SU-DHL-6 (cell line): ENCODE data around the gene MRPL34.

Experiments
- H2AFZ ChIP-seq: fragments of 200-600 bp; sonication (generic); 2 replicates; pipeline ENCODE4 v1.6.1; 2014; ENCODE audit warnings: low read depth, mild to moderate bottlenecking, moderate library complexity, mixed read lengths, antibody characterized with exemption, low read length; ENCODE audit not compliant: severe bottlenecking
- H3F3A ChIP-seq: fragments of 200-600 bp; shearing (Covaris generic); 2 replicates; pipeline ENCODE4 v1.6.0; 2016; ENCODE audit warnings: antibody characterized with exemption, mild to moderate bottlenecking; ENCODE audit not compliant: insufficient read depth
- H3K27ac ChIP-seq: fragments of 200-600 bp; sonication (generic); 2 replicates; pipeline ENCODE4 v1.5.1; 2016; ENCODE audit warnings: low read depth, mild to moderate bottlenecking, low read length, moderate library complexity, mixed read lengths
- H3K27me3 ChIP-seq: fragments of 200-600 bp; sonication (generic), shearing (Covaris generic); 2 replicates; pipeline ENCODE4 v1.6.0; 2014; ENCODE audit warnings: mild to moderate bottlenecking, low read length
- H3K36me3 ChIP-seq: fragments of 200-600 bp; sonication (generic); 2 replicates; pipeline ENCODE4 v1.6.1; 2014; ENCODE audit warnings: mild to moderate bottlenecking, low read length, mixed read lengths
- H3K4me2 ChIP-seq: fragments of 300-600, 200-600 bp; shearing (Covaris generic), sonication (generic); 2 replicates; pipeline ENCODE4 v1.6.0; 2014; ENCODE audit warnings: low read length, low read depth, mild to moderate bottlenecking; ENCODE audit not compliant: poor library complexity, severe bottlenecking
- H3K4me3 ChIP-seq: fragments of 200-600 bp; sonication (generic); 2 replicates; pipeline ENCODE4 v1.5.1; 2014; ENCODE audit warnings: antibody characterized with exemption, low read length, mild to moderate bottlenecking, mixed read lengths; ENCODE audit not compliant: insufficient read depth, poor library complexity, severe bottlenecking
- H3K79me2 ChIP-seq: fragments of 200-600 bp; sonication (generic); 2 replicates; pipeline ENCODE4 v1.6.1; 2014; ENCODE audit warnings: mild to moderate bottlenecking, low read length, moderate library complexity; ENCODE audit not compliant: insufficient read depth
- H3K9ac ChIP-seq: fragments of 200-600 bp; sonication (generic); 2 replicates; pipeline ENCODE4 v1.7.0; 2014; ENCODE audit warnings: mild to moderate bottlenecking, low read length
- H3K9me2 ChIP-seq: fragments of 200-600 bp; sonication (generic); replicated peaks from 2 replicates; pipeline ENCODE4 v1.6.1; 2014; ENCODE audit warnings: low read length; ENCODE audit not compliant: insufficient read depth
- H3K9me3 ChIP-seq: fragments of 200-600 bp; sonication (generic); 2 replicates; pipeline ENCODE4 v1.6.1; 2014; ENCODE audit warnings: low read length, mixed read lengths; ENCODE audit not compliant: insufficient read depth
- H4K20me1 ChIP-seq: fragments of 200-600 bp; sonication (generic); 2 replicates; pipeline ENCODE4 v1.6.1; 2014; ENCODE audit warnings: low read depth, mild to moderate bottlenecking, antibody characterized with exemption, low read length, moderate library complexity, mixed read lengths
- EZH2phosphoT487 ChIP-seq: fragments of 200-600 bp; sonication (generic), shearing (Covaris generic); conservative IDR thresholded peaks from 2 replicates; pipeline ENCODE4 v1.6.1; 2018; ENCODE audit warnings: mild to moderate bottlenecking, antibody characterized with exemption, low read length, moderate library complexity, mixed read lengths
- TF ChIP-seq, protein P1 (sequence below): fragments of 200-600 bp; sonication (generic); IDR thresholded peaks from one replicate; pipeline ENCODE4 v1.5.1; 2017; ENCODE audit warnings: antibody characterized with exemption, mild to moderate bottlenecking, low read length, moderate library complexity; ENCODE audit not compliant: insufficient read depth, poor library complexity, severe bottlenecking

The MRPL34 gene

GRCh38 chr19:17263712-17264640 lies 41.7 kb upstream of the MRPL34 start:
- no peaks in the 10 kb centered on the region for H3K36me3 ChIP-seq
- H3K27ac ChIP-seq = peak overlapping the region; percentile 18; the same call in 1 of the 2 replicates
- H3K9me2 ChIP-seq = no peaks in the 10 kb centered on the region
- H2AFZ ChIP-seq = no peak overlapping the region
- H3K9me3 ChIP-seq = no peaks in the 10 kb centered on the region
- TF ChIP-seq, protein P1, sequence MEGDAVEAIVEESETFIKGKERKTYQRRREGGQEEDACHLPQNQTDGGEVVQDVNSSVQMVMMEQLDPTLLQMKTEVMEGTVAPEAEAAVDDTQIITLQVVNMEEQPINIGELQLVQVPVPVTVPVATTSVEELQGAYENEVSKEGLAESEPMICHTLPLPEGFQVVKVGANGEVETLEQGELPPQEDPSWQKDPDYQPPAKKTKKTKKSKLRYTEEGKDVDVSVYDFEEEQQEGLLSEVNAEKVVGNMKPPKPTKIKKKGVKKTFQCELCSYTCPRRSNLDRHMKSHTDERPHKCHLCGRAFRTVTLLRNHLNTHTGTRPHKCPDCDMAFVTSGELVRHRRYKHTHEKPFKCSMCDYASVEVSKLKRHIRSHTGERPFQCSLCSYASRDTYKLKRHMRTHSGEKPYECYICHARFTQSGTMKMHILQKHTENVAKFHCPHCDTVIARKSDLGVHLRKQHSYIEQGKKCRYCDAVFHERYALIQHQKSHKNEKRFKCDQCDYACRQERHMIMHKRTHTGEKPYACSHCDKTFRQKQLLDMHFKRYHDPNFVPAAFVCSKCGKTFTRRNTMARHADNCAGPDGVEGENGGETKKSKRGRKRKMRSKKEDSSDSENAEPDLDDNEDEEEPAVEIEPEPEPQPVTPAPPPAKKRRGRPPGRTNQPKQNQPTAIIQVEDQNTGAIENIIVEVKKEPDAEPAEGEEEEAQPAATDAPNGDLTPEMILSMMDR = no peak
- TF ChIP-seq EZH2phosphoT487 = no peak
- H3K4me2 ChIP-seq = no peak overlapping the region
- peaks cover 13% of the 10 kb centered on the region for H3F3A ChIP-seq
- H3K9ac ChIP-seq = no peak overlapping the region
- peaks cover 12% of the 10 kb centered on the region; the same call in 1 of the 2 replicates for H3K79me2 ChIP-seq
- H4K20me1 ChIP-seq = no peaks in the 10 kb centered on the region
- no peak overlapping the region for H3K4me3 ChIP-seq
- H3K27me3 ChIP-seq = no peaks in the 10 kb centered on the region

DNA sequence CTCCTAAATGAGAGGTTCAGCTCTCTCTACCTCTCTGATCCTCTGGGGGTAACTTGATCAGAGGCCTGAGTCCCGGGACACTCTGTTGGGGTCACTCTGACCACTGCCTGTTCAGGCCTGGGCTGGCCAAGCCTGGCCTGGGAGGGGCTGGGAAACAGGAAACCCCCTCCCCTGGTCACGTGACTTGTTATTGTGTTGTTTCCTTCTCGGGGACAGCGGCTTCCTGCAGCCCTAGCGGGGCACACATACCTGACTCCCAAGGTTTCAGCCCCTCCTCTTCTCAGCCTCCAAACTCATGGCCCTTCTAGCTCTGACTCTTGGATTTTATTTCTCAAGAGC lies 41.1 kb upstream of the MRPL34 start, which contains the start of gene USHBP1:
USHBP1 (minus strand) TSS at position 105 of the 339 bp plus-strand sequence. CDS start 446 bp downstream, outside the sequence.
- H3K27ac ChIP-seq = peak within 1 kb of the TSS; percentile 98; the same call in 1 of the 2 replicates

DNA sequence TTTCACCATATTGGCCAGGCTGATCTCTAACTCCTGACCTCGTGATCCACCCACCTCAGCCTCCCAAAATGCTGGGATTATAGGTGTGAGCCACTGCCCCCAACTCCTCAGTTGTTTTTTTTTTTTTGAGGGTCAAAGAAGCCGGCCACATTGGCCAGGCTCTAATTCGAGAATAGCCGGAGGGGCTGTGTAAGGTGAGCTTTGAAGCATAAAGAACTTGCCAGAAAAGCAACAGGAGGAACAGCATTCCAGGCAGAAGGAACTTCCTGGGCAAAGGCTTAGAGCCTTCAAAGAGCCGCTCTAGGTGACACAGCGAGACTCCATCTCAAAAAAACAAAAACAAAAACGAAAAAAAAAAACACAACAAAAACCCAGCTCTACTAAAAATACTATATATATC lies 39.6 kb upstream of the MRPL34 start:
- Histone ChIP-seq H3K9me3 (no peaks in the 10 kb centered on the region), H3K27ac (peak overlapping the region; percentile 98), H4K20me1 (no peaks in the 10 kb centered on the region), H3K27me3 (no peaks in the 10 kb centered on the region), H3K4me2 (peak overlapping the region; percentile 97), H3K79me2 (peaks cover 12% of the 10 kb centered on the region; the same call in 1 of the 2 replicates), H3F3A (peaks cover 13% of the 10 kb centered on the region), H3K9ac (peak overlapping the region; percentile 61), H3K36me3 (no peaks in the 10 kb centered on the region), H2AFZ (peak overlapping the region; percentile 29), H3K4me3 (peak overlapping the region; percentile 47), H3K9me2 (no peaks in the 10 kb centered on the region)
- no peak for TF ChIP-seq EZH2phosphoT487
- TF ChIP-seq, protein P1 = no peak

More for the DNA sequence above, 41.1 kb upstream of the MRPL34 start, which contains the start of gene USHBP1:
- peaks cover 12% of the 10 kb centered on the region; the same call in 1 of the 2 replicates for H3K79me2 ChIP-seq
- H4K20me1 ChIP-seq = no peaks in the 10 kb centered on the region
- H3K36me3 ChIP-seq = no peaks in the 10 kb centered on the region
- H3K9ac ChIP-seq = 0 out of 2 replicates have a peak within 1 kb of the TSS, but pooled peaks have one; percentile 18
- H3K27me3 ChIP-seq = no peaks in the 10 kb centered on the region
- no peak for TF ChIP-seq EZH2phosphoT487
- TF ChIP-seq, protein P1 = no peak
- no peak within 1 kb of the TSS for H3K4me2 ChIP-seq
- no peak within 1 kb of the TSS for H3K4me3 ChIP-seq
- no peaks in the 10 kb centered on the region for H3K9me2 ChIP-seq
- no peaks in the 10 kb centered on the region for H3K9me3 ChIP-seq
- H2AFZ ChIP-seq = no peak within 1 kb of the TSS
- H3F3A ChIP-seq = peaks cover 13% of the 10 kb centered on the region
